SK-N-SH treated with all-trans-retinoic acid at 6 μM for 48 hours (cell line): Measurements from ENCODE around the gene AMIGO3.

Experiments used
- ATAC-seq: fragments of 200-7000 bp; cut with Tn5 transposase; 3 replicates; pipeline ENCODE4 v1.9.1; 2020; ENCODE audit warnings: mild to moderate bottlenecking, moderate library complexity
- ARNTL ChIP-seq: fragments of 450-650 bp; formaldehyde crosslinking; IDR thresholded peaks from 2 replicates; pipeline ENCODE4 v1.5.0; 2020; ENCODE audit warnings: low read depth, mild to moderate bottlenecking, moderate library complexity, borderline replicate concordance
- BACH2 ChIP-seq: fragments of 250-450 bp; sonication (Bioruptor Pico); IDR thresholded peaks from 2 replicates; pipeline ENCODE4 v1.9.0; 2021; ENCODE audit warnings: mild to moderate bottlenecking, borderline replicate concordance
- CREB5 ChIP-seq: fragments of 250-450 bp; sonication (Bioruptor Pico); IDR thresholded peaks from 2 replicates; pipeline ENCODE4 v1.5.1; 2020; ENCODE audit warnings: low read depth, mild to moderate bottlenecking, moderate library complexity
- CSDC2 ChIP-seq: fragments of 250-450 bp; sonication (Bioruptor Pico); IDR thresholded peaks from 2 replicates; pipeline ENCODE4 v1.5.0; 2020; ENCODE audit warnings: mild to moderate bottlenecking, moderate library complexity
- CSRNP3 ChIP-seq: fragments of 250-450 bp; sonication (Bioruptor Pico); IDR thresholded peaks from 2 replicates; pipeline ENCODE4 v1.5.1; 2021; ENCODE audit warnings: mild to moderate bottlenecking, moderate library complexity
- ESRRG ChIP-seq: fragments of 250-450 bp; sonication (Bioruptor Pico); IDR thresholded peaks from 2 replicates; pipeline ENCODE4 v1.6.1; 2021; ENCODE audit warnings: mild to moderate bottlenecking
- GLIS3 ChIP-seq: fragments of 250-450 bp; sonication (Bioruptor Pico); IDR thresholded peaks from 2 replicates; pipeline ENCODE4 v1.5.0; 2020; ENCODE audit warnings: mild to moderate bottlenecking, moderate library complexity
- ISL1 ChIP-seq: fragments of 250-450 bp; sonication (Bioruptor Pico); IDR thresholded peaks from 2 replicates; pipeline ENCODE4 v2.1.2; 2022; ENCODE audit warnings: mild to moderate bottlenecking, moderate library complexity
- OSR1 ChIP-seq: fragments of 250-450 bp; sonication (Bioruptor Pico); IDR thresholded peaks from 2 replicates; pipeline ENCODE4 v1.8.0; 2022; ENCODE audit warnings: moderate library complexity, mild to moderate bottlenecking, inconsistent platforms
- PPARA ChIP-seq: fragments of 250-450 bp; sonication (Bioruptor Pico); IDR thresholded peaks from 2 replicates; pipeline ENCODE4 v1.5.0; 2020; ENCODE audit warnings: mild to moderate bottlenecking, borderline replicate concordance
- RARB ChIP-seq: fragments of 250-450 bp; sonication (Bioruptor Pico); IDR thresholded peaks from 2 replicates; pipeline ENCODE4 v1.8.0; 2021; ENCODE audit warnings: mild to moderate bottlenecking, moderate library complexity
- SNAI2 ChIP-seq: fragments of 250-450 bp; sonication (Bioruptor Pico); IDR thresholded peaks from 2 replicates; pipeline ENCODE4 v1.5.0; 2020; ENCODE audit warnings: mild to moderate bottlenecking, moderate library complexity
- TOX ChIP-seq: fragments of 250-450 bp; sonication (Bioruptor Pico); IDR thresholded peaks from 2 replicates; pipeline ENCODE4 v1.8.0; 2021; ENCODE audit warnings: mild to moderate bottlenecking, moderate library complexity, borderline replicate concordance
- TSHZ2 ChIP-seq: fragments of 250-450 bp; sonication (Bioruptor Pico); IDR thresholded peaks from 2 replicates; pipeline ENCODE4 v1.5.0; 2020; ENCODE audit warnings: mild to moderate bottlenecking, moderate library complexity
- ZC3H10 ChIP-seq: fragments of 250-450 bp; sonication (Bioruptor Pico); IDR thresholded peaks from 2 replicates; pipeline ENCODE4 v1.5.1; 2021; ENCODE audit warnings: mild to moderate bottlenecking, moderate library complexity
- ZFP3 ChIP-seq: fragments of 250-450 bp; sonication (Bioruptor Pico); IDR thresholded peaks from 2 replicates; pipeline ENCODE4 v1.5.0; 2020; ENCODE audit warnings: mild to moderate bottlenecking, moderate library complexity
- ZNF565 ChIP-seq: fragments of 450-650 bp; formaldehyde crosslinking; conservative IDR thresholded peaks from 2 replicates; pipeline ENCODE4 v1.5.0; 2020; ENCODE audit warnings: low read depth, mild to moderate bottlenecking, moderate library complexity
- ZNF70 ChIP-seq: fragments of 450-650 bp; formaldehyde crosslinking; IDR thresholded peaks from 2 replicates; pipeline ENCODE4 v1.5.0; 2020; ENCODE audit warnings: mild to moderate bottlenecking, moderate library complexity
- TF ChIP-seq, protein P1 (sequence below): fragments of 250-450 bp; sonication (Bioruptor Pico); IDR thresholded peaks from 2 replicates; pipeline ENCODE4 v1.8.0; 2020; ENCODE audit warnings: mild to moderate bottlenecking, moderate library complexity, borderline replicate concordance
- TF ChIP-seq, protein P2 (sequence below): fragments of 250-450 bp; sonication (Bioruptor Pico); IDR thresholded peaks from 2 replicates; pipeline ENCODE4 v1.8.0; 2021; ENCODE audit warnings: low read depth, mild to moderate bottlenecking, moderate library complexity, borderline replicate concordance

AMIGO3 gene

GRCh38 chr3:49718858-49719213, 648 bp downstream of the AMIGO3 start:
- ATAC-seq, result no peak
- TF ChIP-seq OSR1 (CRISPR knock-in tag) (no peak), CREB5 (no peak)
- TF ChIP-seq, protein P1, sequence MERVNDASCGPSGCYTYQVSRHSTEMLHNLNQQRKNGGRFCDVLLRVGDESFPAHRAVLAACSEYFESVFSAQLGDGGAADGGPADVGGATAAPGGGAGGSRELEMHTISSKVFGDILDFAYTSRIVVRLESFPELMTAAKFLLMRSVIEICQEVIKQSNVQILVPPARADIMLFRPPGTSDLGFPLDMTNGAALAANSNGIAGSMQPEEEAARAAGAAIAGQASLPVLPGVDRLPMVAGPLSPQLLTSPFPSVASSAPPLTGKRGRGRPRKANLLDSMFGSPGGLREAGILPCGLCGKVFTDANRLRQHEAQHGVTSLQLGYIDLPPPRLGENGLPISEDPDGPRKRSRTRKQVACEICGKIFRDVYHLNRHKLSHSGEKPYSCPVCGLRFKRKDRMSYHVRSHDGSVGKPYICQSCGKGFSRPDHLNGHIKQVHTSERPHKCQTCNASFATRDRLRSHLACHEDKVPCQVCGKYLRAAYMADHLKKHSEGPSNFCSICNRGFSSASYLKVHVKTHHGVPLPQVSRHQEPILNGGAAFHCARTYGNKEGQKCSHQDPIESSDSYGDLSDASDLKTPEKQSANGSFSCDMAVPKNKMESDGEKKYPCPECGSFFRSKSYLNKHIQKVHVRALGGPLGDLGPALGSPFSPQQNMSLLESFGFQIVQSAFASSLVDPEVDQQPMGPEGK (CRISPR knock-in tag), result no peak

DNA sequence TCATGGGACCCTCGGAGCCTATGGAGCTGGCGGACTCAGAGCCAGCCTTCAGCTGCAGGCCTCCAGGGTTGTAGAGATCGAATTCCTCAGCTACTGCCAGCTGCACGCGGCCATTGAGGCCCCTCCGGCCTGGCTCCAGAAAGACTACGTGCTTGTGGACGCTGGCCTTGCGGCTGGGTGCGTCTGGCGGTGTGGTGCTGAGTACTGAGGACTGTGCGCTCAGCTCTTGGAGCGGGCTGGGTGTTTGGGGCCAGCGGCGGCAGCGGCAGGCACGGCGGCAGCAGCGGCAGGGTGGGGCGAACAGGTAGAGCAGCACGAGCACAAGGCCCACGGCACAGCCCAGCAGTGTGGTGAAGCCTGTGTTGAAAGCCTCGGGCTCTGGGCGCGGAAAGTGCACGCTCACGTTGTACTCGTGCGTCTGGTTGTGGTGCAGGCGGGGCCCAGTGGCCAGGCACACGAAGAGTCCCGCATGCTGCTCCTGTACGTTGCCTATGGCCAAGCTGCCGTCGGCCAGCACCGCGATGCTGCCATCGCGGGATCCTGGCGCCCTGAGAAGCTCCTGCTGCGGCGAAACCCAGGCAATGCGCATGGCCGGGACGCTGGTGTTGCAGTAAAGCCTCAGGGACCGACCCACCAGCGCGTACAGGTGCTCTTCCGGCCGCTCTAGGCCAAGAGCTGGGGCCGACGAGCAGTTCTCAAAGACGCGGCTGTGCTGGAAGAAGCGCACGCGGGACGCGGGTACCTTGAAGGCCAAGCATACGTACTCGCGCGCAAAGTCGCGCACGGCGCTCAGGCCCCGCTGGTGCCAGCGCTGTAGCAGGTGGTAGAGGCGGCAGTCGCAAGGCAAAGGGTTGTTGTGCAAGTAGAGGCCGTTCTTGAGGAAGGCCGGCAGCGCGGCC, 1.3 kb downstream of the AMIGO3 start:
- no peak for TF ChIP-seq ZFP3
- TF ChIP-seq BACH2 (CRISPR knock-in tag), result no peak
- TF ChIP-seq CREB5, result no peak
- TF ChIP-seq ISL1 (CRISPR knock-in tag), result no peak
- TF ChIP-seq CSDC2, result no peak
- no peak for TF ChIP-seq TOX (CRISPR knock-in tag)
- no peak for TF ChIP-seq TSHZ2 (CRISPR knock-in tag)
- no peak for TF ChIP-seq ZC3H10 (CRISPR knock-in tag)
- no peak for TF ChIP-seq ARNTL (CRISPR knock-in tag)
- TF ChIP-seq ZNF70 (CRISPR knock-in tag), result no peak
- no peak for TF ChIP-seq SNAI2 (CRISPR knock-in tag)
- TF ChIP-seq OSR1 (CRISPR knock-in tag), result no peak
- TF ChIP-seq ZNF565 (CRISPR knock-in tag), result no peak
- TF ChIP-seq, protein P1 (CRISPR knock-in tag), result no peak
- TF ChIP-seq ESRRG (CRISPR knock-in tag), result no peak
- no peak for TF ChIP-seq CSRNP3 (CRISPR knock-in tag)
- TF ChIP-seq PPARA (CRISPR knock-in tag), result no peak
- TF ChIP-seq, protein P2, sequence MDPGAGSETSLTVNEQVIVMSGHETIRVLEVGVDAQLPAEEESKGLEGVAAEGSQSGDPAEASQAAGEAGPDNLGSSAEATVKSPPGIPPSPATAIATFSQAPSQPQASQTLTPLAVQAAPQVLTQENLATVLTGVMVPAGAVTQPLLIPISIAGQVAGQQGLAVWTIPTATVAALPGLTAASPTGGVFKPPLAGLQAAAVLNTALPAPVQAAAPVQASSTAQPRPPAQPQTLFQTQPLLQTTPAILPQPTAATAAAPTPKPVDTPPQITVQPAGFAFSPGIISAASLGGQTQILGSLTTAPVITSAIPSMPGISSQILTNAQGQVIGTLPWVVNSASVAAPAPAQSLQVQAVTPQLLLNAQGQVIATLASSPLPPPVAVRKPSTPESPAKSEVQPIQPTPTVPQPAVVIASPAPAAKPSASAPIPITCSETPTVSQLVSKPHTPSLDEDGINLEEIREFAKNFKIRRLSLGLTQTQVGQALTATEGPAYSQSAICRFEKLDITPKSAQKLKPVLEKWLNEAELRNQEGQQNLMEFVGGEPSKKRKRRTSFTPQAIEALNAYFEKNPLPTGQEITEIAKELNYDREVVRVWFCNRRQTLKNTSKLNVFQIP (CRISPR knock-in tag), result no peak
- TF ChIP-seq RARB, result no peak
- TF ChIP-seq GLIS3, result no peak
- no peak for ATAC-seq
